BLaER1 (cell line): Measurements from ENCODE around the gene LMO1.

Experiments used
- H3K27ac ChIP-seq: shearing (Covaris generic); formaldehyde crosslinking; 2 replicates; pipeline ENCODE4 v1.8.1; 2022
- H3K27me3 ChIP-seq: shearing (Covaris generic); formaldehyde crosslinking; 2 replicates; pipeline ENCODE4 v1.8.1; 2022
- H3K36me3 ChIP-seq: shearing (Covaris generic); formaldehyde crosslinking; 2 replicates; pipeline ENCODE4 v1.8.1; 2022
- H3K4me1 ChIP-seq: shearing (Covaris generic); formaldehyde crosslinking; 2 replicates; pipeline ENCODE4 v1.8.1; 2022
- H3K4me2 ChIP-seq: shearing (Covaris generic); formaldehyde crosslinking; 2 replicates; pipeline ENCODE4 v1.8.1; 2022
- H3K4me3 ChIP-seq: shearing (Covaris generic); formaldehyde crosslinking; 2 replicates; pipeline ENCODE4 v1.8.1; 2022
- H3K9ac ChIP-seq: shearing (Covaris generic); formaldehyde crosslinking; 2 replicates; pipeline ENCODE4 v1.8.1; 2022
- H3K9me3 ChIP-seq: shearing (Covaris generic); formaldehyde crosslinking; 2 replicates; pipeline ENCODE4 v1.8.1; 2022
- H4K20me1 ChIP-seq: shearing (Covaris generic); formaldehyde crosslinking; 2 replicates; pipeline ENCODE4 v1.8.1; 2022
- Cebpa-rat ChIP-seq: shearing (Covaris generic); IDR thresholded peaks from 2 replicates; pipeline ENCODE4 v1.8.1; 2022

The LMO1 gene

DNA sequence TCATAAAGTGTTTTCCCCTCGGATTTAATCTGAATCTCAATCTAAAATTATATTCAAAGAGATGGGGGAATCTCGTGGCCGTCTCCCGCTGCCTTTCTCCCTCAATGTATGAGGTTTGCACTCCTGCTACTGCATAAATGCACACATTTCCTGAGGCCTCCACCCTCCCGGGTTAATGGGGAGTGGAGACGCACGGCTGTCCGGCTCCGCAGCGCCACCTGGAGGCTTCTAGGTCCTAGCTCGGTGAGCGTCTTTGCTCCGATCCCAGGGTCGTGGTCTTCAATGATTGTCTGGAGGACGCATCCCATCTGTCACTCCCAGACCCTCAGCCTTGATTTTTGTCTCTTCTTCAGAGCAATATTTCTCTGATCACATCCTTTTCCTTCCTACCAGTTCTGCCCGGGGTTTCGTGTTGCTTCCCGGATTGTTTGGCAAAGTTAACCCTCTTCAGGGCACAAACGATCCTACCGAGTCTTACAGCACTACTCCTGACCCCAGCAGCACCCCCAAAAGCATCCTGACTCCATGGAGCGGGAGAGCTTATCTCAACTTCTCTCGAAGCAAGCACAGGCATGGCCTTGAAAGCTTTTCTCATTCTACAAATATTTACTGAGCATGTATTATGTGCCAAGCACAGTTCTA is at the start of gene LMO1:
Gene LMO1, minus strand, starts transcription at position 110 of the 642 bp plus-strand sequence. CDS start 516 bp downstream, outside the sequence.
- 0 out of 2 replicates have a peak within 1 kb of the TSS, but pooled peaks have one; percentile 23 for H3K9ac ChIP-seq
- peaks cover 97% of the 10 kb centered on the region for H3K27me3 ChIP-seq
- peak within 1 kb of the TSS; percentile 64 for H3K4me3 ChIP-seq
- no peaks in the 10 kb centered on the region for H3K9me3 ChIP-seq
- peaks cover 44% of the 10 kb centered on the region for H3K4me1 ChIP-seq
- peaks cover 37% of the 10 kb centered on the region; the same call in 1 of the 2 replicates for H4K20me1 ChIP-seq
- H3K4me2 ChIP-seq, result peak within 1 kb of the TSS; percentile 86
- no peaks in the 10 kb centered on the region for H3K36me3 ChIP-seq
- H3K27ac ChIP-seq, result no peak within 1 kb of the TSS
- no peak for TF ChIP-seq Cebpa-rat

DNA sequence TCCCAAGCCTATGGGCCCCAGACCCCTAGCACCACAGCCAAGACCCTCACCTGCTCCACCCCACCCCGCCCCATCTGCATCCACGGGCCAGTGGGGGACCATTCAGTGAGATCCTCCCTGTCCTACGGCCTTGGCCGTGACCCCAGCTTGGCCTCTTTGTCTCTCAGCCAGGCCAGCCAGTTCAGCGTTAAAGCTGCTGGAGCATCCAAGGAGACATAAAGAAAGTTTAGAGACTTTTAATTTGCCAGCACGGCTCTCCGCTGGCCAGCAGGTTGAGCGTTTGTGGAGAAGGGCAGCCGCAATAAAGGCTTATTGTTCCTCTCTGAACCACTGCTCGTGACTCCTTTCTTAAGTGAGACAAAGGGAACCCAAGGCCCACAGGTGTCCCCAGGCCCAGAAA is 49.3 kb upstream of the LMO1 start:
- Histone ChIP-seq H3K9me3 (no peaks in the 10 kb centered on the region), H4K20me1 (no peaks in the 10 kb centered on the region), H3K9ac (no peak overlapping the region), H3K4me3 (no peak overlapping the region), H3K4me1 (no peaks in the 10 kb centered on the region), H3K36me3 (no peaks in the 10 kb centered on the region), H3K27ac (no peak overlapping the region), H3K27me3 (no peaks in the 10 kb centered on the region), H3K4me2 (no peak overlapping the region)
- TF ChIP-seq Cebpa-rat, result no peak

GRCh38 chr11:8311366-8311765 is 47.7 kb upstream of the LMO1 start:
- no peak overlapping the region for H3K27ac ChIP-seq
- no peaks in the 10 kb centered on the region for H4K20me1 ChIP-seq
- no peak overlapping the region for H3K4me2 ChIP-seq
- no peaks in the 10 kb centered on the region for H3K4me1 ChIP-seq
- no peak for TF ChIP-seq Cebpa-rat
- H3K9me3 ChIP-seq, result no peaks in the 10 kb centered on the region
- no peaks in the 10 kb centered on the region for H3K36me3 ChIP-seq
- H3K9ac ChIP-seq, result no peak overlapping the region
- H3K27me3 ChIP-seq, result no peaks in the 10 kb centered on the region
- no peak overlapping the region for H3K4me3 ChIP-seq

DNA sequence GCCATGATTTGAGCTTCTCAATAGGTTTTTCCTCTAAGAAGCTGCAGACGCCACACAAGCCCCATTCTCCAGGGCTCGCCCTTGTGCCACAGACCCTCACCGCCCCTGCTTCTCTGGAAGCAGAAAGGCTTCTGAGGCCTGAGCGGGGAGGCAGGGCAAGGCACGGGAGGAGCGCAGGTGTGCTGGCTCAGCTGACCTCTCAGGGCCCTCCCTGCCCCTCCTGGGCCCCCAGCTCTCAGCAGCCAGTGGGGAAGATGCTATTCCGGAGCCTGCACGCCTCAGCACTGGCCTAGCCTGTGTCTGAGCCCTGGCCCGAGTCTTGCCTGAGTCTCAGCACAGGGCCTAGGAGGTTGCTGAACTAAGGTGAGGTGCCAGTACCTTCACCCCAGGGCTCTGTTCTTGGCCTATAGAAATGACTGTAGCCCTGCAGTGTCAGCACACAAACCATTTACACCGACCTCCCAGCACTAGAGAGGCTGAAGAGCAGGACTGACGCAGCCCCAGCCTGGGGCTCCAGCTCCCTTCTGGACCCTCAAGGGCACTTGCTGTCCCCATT is 47.1 kb upstream of the LMO1 start:
- H3K9ac ChIP-seq, result no peak overlapping the region
- no peak for TF ChIP-seq Cebpa-rat
- no peaks in the 10 kb centered on the region for H3K36me3 ChIP-seq
- no peaks in the 10 kb centered on the region for H3K27me3 ChIP-seq
- H3K4me1 ChIP-seq, result no peaks in the 10 kb centered on the region
- no peaks in the 10 kb centered on the region for H4K20me1 ChIP-seq
- no peak overlapping the region for H3K4me2 ChIP-seq
- no peaks in the 10 kb centered on the region for H3K9me3 ChIP-seq
- H3K4me3 ChIP-seq, result no peak overlapping the region
- no peak overlapping the region for H3K27ac ChIP-seq

- TF ChIP-seq Cebpa-rat, result no peak
- no peak overlapping the region for H3K9ac ChIP-seq
- no peak overlapping the region for H3K4me2 ChIP-seq
- H3K36me3 ChIP-seq, result no peaks in the 10 kb centered on the region
- H3K9me3 ChIP-seq, result peaks cover under 1% of the 10 kb centered on the region; the same call in 1 of the 2 replicates
- no peaks in the 10 kb centered on the region for H4K20me1 ChIP-seq
- no peak overlapping the region for H3K4me3 ChIP-seq
- H3K27ac ChIP-seq, result no peak overlapping the region
- no peaks in the 10 kb centered on the region for H3K4me1 ChIP-seq
- H3K27me3 ChIP-seq, result no peaks in the 10 kb centered on the region
Observed at GRCh38 chr11:8309862-8310261, 46.2 kb upstream of the LMO1 start.

DNA sequence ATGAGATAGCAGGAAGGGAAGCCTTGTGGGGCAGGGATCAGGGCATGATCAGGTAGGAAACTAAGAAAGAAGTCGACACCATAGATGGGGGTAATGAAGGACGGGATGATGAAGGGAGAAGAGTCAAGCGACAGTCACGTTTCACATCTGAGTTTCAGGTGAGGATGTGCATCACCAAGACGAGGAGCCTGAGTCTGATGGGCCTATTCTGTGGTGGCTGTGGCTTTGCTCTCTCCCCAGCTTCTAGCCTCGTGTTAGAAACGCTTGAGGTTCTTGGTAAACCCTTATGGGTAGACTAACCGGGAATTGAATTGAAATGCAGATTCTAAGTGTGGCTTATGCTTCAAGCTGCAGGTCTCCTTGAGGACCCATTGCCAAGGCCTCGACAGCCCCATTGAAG is 45.6 kb upstream of the LMO1 start:
- no peaks in the 10 kb centered on the region for H3K27me3 ChIP-seq
- no peak overlapping the region for H3K4me2 ChIP-seq
- H3K4me3 ChIP-seq, result no peak overlapping the region
- TF ChIP-seq Cebpa-rat, result no peak
- H3K9ac ChIP-seq, result no peak overlapping the region
- no peaks in the 10 kb centered on the region for H3K4me1 ChIP-seq
- H4K20me1 ChIP-seq, result no peaks in the 10 kb centered on the region
- peaks cover 5% of the 10 kb centered on the region for H3K9me3 ChIP-seq
- H3K36me3 ChIP-seq, result no peaks in the 10 kb centered on the region
- H3K27ac ChIP-seq, result no peak overlapping the region

DNA sequence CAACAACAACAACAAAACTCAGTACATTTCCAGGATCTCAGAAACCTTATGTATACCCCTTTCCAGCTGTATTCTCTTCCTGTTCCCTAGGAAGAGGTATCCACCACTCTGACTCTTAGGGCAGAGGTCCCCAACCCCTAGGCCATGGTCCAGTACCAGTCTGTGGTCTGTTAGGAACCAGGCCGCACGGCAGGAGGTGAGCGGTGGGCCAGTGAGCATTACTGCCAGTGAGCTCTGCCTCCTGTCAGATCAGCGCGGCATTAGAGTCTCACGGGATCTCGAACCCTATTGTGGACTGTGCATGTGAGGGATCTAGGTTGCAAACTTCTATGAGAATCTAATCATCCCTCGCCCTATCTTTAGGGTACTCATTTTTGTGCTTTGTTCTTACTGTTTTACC is 43.9 kb upstream of the LMO1 start:
- Histone ChIP-seq H4K20me1 (no peaks in the 10 kb centered on the region), H3K4me1 (no peaks in the 10 kb centered on the region), H3K9me3 (peaks cover 21% of the 10 kb centered on the region), H3K9ac (no peak overlapping the region), H3K36me3 (no peaks in the 10 kb centered on the region), H3K4me2 (no peak overlapping the region), H3K4me3 (no peak overlapping the region), H3K27ac (no peak overlapping the region), H3K27me3 (no peaks in the 10 kb centered on the region)
- no peak for TF ChIP-seq Cebpa-rat

GRCh38 chr11:8301622-8302021 is 37.9 kb upstream of the LMO1 start:
- Histone ChIP-seq H3K27ac (no peak overlapping the region), H3K27me3 (no peaks in the 10 kb centered on the region), H3K9ac (no peak overlapping the region), H3K4me2 (no peak overlapping the region), H3K36me3 (no peaks in the 10 kb centered on the region), H4K20me1 (no peaks in the 10 kb centered on the region), H3K4me1 (0 out of 2 replicates have a peak, but pooled peaks cover 5% of the 10 kb centered on the region), H3K4me3 (no peak overlapping the region), H3K9me3 (peaks cover 21% of the 10 kb centered on the region)
- no peak for TF ChIP-seq Cebpa-rat

DNA sequence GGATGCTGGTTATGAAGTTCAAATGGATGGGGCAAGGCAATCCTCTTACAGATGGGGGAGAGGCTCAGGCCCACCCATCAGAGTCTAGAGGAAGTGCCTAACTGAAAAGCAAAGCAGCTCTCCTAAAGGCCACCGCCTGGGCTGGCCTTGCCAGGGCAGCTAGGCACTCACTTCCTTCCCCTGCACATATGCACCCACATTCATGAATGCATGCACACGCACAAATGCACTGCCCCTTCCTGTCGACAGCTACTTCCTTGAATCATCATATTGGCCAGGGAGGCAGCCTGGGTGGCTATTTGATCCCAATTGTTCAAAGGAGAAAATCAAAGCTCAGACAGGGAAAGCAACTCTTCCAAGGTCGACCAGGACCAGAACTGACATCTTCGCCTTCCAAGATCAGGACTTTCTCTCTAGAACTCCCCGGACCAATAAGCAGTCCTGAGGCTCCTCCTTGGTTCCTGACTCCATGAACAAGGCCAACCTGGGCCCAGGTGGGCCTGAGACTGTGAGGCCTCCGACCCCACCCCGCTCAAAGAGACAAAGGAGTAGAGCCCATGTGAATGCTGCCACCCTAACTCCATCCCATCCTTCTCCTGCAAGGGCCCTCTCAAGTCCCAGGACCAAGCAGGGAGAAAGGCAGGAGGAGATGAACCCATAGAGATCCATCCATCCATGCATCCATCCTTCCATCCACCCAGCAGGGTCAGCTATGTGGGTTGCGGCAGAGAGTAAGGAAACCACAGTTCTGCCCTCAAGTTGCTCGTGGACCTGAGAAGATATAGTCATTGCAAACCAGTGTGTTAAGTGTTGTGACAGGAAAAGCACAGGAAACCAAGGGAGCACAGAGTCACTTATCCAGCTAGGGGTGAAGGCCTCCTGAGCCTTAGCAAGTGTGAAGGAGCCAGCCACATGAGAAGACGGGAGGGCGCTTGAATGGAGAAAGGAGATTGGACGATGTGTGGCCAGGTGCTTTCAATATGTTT is 35.4 kb upstream of the LMO1 start:
- Histone ChIP-seq H3K9me3 (peaks cover 14% of the 10 kb centered on the region), H3K9ac (no peak overlapping the region), H3K4me2 (no peak overlapping the region), H3K27ac (no peak overlapping the region), H3K4me1 (0 out of 2 replicates have a peak, but pooled peaks cover 5% of the 10 kb centered on the region), H3K27me3 (no peaks in the 10 kb centered on the region), H3K4me3 (no peak overlapping the region), H4K20me1 (no peaks in the 10 kb centered on the region), H3K36me3 (no peaks in the 10 kb centered on the region)
- no peak for TF ChIP-seq Cebpa-rat
